ENCODE results near the gene RHOV.

RHOV gene

DNA sequence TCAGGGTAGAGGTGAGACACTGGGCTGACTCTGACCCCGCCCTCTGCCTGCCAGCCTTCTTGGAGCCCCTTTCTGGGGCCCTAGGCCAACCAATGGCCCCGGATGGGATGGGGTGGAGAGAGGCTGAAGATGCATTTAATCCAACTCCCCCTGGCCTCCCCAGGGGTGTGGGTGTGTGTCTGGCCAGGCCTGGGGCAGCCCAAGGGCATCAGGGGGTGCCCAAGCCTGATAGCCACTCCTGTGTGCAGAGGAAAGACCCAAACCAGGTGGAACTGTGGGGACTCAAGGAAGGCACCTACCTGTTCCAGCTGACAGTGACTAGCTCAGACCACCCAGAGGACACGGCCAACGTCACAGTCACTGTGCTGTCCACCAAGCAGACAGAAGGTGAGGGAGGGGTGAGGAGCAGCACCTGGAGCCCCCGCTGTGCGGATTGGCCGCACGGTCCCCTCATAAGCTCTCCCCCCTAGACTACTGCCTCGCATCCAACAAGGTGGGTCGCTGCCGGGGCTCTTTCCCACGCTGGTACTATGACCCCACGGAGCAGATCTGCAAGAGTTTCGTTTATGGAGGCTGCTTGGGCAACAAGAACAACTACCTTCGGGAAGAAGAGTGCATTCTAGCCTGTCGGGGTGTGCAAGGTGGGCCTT is 20.7 kb downstream of the RHOV start:
- TF ChIP-seq, protein P1, sequence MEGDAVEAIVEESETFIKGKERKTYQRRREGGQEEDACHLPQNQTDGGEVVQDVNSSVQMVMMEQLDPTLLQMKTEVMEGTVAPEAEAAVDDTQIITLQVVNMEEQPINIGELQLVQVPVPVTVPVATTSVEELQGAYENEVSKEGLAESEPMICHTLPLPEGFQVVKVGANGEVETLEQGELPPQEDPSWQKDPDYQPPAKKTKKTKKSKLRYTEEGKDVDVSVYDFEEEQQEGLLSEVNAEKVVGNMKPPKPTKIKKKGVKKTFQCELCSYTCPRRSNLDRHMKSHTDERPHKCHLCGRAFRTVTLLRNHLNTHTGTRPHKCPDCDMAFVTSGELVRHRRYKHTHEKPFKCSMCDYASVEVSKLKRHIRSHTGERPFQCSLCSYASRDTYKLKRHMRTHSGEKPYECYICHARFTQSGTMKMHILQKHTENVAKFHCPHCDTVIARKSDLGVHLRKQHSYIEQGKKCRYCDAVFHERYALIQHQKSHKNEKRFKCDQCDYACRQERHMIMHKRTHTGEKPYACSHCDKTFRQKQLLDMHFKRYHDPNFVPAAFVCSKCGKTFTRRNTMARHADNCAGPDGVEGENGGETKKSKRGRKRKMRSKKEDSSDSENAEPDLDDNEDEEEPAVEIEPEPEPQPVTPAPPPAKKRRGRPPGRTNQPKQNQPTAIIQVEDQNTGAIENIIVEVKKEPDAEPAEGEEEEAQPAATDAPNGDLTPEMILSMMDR (conservative IDR thresholded peaks at IDR 0.05; ENCODE audit: low read length), result no peak
- H3K4me3 ChIP-seq (ENCODE audit: low read length), result no peak overlapping the region
- DNase-seq (ENCODE audit: low read depth), result no peak

- no peak for DNase-seq (ENCODE audit: low read depth)
- TF ChIP-seq, protein P1 (conservative IDR thresholded peaks at IDR 0.05; ENCODE audit: low read length), result no peak
These were observed 21.5 kb downstream of the RHOV start for GRCh38 chr15:40852529-40852928.

DNA sequence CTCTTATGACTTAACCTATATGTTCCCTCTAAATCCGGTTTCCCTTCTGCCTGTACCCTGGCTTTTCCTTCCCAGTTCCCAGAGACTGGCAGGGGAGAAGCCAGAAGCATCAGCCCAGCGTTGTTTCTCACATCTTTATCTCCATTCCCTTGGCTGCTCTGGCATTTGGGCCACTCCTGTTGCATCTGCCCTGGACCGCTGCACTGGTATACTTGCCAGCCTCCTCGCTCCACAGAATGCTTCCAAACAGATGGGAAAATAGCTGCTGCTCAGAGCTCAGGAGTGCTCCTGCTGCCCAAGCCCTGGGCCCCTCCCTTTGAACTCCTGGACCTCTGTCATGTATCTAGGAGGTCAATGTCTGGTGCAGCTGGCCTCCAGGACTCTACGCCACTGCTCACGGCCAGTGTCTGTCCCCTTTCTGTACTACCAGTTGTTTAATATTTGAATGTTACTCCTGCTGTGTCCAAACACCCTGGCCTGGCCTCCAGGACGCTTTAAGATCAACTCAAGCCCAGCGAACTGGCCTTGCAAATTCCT is 23.4 kb downstream of the RHOV start:
- DNase-seq (ENCODE audit: low read depth), result no peak
- no peak overlapping the region for H3K4me3 ChIP-seq (ENCODE audit: low read length)
- TF ChIP-seq, protein P1 (conservative IDR thresholded peaks at IDR 0.05; ENCODE audit: low read length), result no peak

More at GRCh38 chr15:40852529-40852928, 21.5 kb downstream of the RHOV start:
- H3K4me3 ChIP-seq (ENCODE audit: low read length), result no peak overlapping the region

DNA sequence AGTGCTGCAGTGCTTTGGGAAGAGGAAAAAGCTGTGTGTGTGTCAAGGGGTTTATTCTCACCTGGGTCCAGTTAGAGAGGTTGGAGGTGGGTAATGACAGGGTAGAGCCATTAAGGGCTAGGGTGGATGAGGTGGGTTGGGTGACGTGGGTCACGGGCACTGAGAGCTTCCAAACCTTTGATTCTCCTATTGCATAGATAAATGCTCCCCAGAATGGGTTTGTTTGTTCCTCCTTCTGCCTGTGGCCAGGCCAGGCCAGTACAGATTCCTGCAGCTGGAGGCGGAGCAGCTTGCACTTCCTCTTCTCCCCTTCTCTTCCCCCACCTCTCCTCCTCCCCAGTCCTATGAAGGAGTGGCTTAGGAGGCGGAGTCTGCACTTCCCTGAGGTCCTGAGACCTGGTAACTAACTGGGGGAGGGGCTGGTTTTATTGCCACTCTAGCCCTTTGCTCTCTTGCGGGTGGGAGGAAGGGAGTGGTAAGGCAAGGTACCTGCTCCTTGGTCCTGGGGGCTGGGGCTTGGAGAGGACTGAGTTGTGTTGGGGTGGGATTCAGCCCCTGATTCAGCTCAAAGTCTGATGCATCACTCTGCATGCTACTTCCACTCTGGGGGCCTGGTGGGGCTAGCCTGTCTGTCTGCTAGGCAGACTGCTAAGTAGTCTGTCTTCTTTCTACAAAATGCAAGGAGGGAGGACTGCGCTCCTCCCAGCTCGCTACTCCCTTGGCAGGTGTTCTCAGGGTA is 26.6 kb downstream of the RHOV start:
- no peak overlapping the region for H3K4me3 ChIP-seq (ENCODE audit: low read length)
- TF ChIP-seq, protein P1 (conservative IDR thresholded peaks at IDR 0.05; ENCODE audit: low read length), result no peak
- no peak for DNase-seq (ENCODE audit: low read depth)

- H3K4me3 ChIP-seq (ENCODE audit: low read length), result no peak overlapping the region
- TF ChIP-seq, protein P1 (conservative IDR thresholded peaks at IDR 0.05; ENCODE audit: low read length), result no peak
- DNase-seq (ENCODE audit: low read depth), result no peak
These were observed 27.2 kb downstream of the RHOV start for GRCh38 chr15:40846841-40847222.

DNA sequence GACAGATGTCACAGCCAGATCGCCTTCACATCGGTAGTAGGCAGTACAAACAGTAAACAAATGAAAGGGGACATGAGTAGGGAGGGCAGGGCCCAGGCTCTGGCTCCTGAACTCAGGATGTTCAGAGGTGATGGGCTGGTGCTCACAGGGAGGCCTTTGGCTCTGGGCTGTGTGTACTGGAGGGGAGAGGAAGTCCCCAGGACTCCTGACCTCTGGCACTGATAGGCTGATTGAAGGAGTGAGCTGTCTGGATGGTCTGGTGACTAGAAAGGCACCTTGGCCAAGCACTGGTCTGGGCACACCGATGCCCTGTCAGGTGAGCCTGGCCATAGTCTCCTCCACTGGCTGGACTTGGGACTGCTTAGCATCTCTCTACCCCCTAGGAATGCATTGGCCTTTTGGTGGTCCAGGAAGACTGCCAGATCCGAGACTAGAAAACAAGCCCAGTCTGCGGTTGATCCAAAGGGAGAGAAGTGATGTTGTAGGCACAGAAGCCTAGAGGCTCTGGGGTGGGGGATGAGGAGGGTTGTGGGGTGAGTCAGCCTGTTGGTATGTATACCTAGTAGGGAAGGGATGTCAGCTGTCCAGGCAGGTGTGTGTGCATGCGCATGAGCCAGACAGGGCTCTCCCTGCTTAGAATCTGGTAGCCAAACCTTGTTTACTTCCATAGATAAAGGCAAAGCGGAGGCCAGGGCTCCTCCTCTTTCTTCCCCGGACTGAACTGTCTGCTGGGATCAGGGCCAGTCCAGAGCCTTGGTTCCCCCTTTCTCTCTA is 28.3 kb downstream of the RHOV start:
- DNase-seq (ENCODE audit: low read depth), result no peak
- TF ChIP-seq, protein P1 (conservative IDR thresholded peaks at IDR 0.05; ENCODE audit: low read length), result no peak
- no peak overlapping the region for H3K4me3 ChIP-seq (ENCODE audit: low read length)

Data from AG10803 (cell line).